DND-41 (cell line): ENCODE results near the gene ITSN2.

Experiments used
- EZH2 ChIP-seq: IDR thresholded peaks from 3 replicates; pipeline ENCODE4 v1.6.1; 2012; ENCODE audit warnings: borderline replicate concordance, low read depth, mild to moderate bottlenecking, moderate library complexity, low read length, inconsistent platforms; ENCODE audit not compliant: severe bottlenecking
- TF ChIP-seq, protein P1 (sequence below): IDR thresholded peaks from 2 replicates; pipeline ENCODE4 v1.5.1; 2012; ENCODE audit warnings: borderline replicate concordance, low read length, moderate library complexity, mild to moderate bottlenecking; ENCODE audit not compliant: poor library complexity, severe bottlenecking; ENCODE audit errors: extremely low read depth

GRCh38 chr2:24400207-24400907 lies 40.0 kb upstream of the ITSN2 start:
- TF ChIP-seq, protein P1, sequence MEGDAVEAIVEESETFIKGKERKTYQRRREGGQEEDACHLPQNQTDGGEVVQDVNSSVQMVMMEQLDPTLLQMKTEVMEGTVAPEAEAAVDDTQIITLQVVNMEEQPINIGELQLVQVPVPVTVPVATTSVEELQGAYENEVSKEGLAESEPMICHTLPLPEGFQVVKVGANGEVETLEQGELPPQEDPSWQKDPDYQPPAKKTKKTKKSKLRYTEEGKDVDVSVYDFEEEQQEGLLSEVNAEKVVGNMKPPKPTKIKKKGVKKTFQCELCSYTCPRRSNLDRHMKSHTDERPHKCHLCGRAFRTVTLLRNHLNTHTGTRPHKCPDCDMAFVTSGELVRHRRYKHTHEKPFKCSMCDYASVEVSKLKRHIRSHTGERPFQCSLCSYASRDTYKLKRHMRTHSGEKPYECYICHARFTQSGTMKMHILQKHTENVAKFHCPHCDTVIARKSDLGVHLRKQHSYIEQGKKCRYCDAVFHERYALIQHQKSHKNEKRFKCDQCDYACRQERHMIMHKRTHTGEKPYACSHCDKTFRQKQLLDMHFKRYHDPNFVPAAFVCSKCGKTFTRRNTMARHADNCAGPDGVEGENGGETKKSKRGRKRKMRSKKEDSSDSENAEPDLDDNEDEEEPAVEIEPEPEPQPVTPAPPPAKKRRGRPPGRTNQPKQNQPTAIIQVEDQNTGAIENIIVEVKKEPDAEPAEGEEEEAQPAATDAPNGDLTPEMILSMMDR: no peak
- TF ChIP-seq EZH2: no peak
